Amniotic epithelial cell (primary cell): ENCODE measurements around the gene TAS2R13.

Source experiments
- DNase-seq: peaks from one replicate; pipeline ENCODE4 v3.0.0-alpha.2; 2010; ENCODE audit warnings: low read depth

Gene TAS2R13

DNA sequence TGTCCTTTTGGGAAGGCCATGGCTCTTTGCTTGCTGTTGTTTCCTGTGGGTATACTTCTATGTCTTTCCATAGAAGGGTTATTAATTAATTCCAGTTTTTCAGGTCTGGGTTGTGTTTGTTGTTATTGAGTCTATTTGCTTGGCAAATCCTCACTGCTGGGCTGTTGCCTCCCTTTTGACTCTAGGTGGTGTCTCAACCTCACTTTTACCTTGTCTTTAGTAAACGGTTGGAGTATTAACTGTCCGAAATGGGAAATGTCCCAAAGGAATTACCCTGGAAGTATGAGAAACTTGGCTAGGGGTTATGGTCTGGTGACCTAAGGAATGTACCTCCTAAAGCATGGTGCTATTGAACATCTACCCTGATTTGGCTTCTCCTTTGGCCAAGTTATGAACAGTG is 42.0 kb downstream of the TAS2R13 start:
- no peak for DNase-seq

DNA sequence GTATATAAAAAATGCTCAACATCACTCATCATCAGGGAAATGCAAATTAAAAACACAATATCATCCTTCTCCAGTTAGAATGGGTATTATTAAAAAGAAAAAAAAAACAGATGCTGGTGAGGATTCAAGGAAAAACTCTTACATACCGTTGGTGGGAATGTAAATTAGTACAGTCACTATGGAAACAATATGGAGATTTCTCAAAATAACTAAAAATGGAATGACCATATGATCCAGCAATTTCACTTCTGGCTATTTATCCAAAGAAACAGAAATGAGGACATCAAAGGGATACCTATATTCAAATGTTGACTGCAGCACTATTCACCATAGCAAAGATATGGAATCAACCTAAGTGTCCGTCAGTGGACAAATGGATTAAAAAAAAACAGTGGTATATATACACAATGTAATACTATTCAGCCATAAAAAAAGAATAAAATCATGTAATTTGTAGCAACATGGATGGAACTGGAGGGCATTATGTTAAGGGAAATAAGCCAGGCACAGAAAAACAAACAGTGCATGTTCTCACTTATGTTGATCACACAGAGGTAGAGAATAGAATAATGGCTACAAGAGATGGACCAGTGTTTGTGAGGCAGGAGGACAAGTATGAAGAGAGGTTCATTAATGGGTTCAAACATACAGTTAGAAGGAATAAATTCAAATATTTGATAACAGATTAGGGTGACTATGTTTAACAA is 45.7 kb downstream of the TAS2R13 start:
- no peak for DNase-seq

DNA sequence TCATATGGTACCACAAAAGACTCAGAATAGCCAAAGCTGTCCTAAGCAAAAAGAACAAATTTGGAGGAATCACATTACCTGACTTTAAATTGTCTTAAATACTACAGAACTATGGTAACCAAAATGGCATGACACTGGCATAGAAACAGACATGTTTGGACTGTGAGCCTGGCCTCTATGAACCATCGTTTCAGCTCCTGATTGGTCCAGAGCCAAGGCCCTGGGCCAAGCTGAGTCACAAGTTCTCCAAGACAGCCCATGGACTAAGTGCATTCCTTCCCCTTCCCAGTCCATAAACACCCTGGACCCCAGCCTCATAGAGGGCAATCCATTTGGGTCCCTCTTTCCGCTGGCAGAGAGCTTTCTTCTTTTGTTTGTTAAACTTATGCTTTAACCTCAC is 48.0 kb downstream of the TAS2R13 start:
- no peak for DNase-seq
